PC-9 (cell line): ENCODE measurements around the gene INO80. TPM values are rescaled to one million over a fixed set of nuclear protein-coding genes. Genes with fewer than 3 reads are reported as not detected.

ENCODE experiments used
- BruUV-seq: library from RNA; stranded (reverse); fragments of 400-500 nt; replicated peaks from 2 replicates; lab custom pipeline; 2021; lab: Mats Ljungman, UMichigan
- CTCF ChIA-PET: fragments of 300-600 bp; sonication (Branson Sonifier 250); formaldehyde crosslinking; loops from one replicate; lab custom pipeline; 2022; ENCODE audit warnings: antibody characterized with exemption; lab: Charles Lee
- POLR2A ChIA-PET: fragments of 300-600 bp; sonication (Branson Sonifier 250); formaldehyde crosslinking; loops from one replicate; lab custom pipeline; 2022; ENCODE audit warnings: antibody characterized with exemption; ENCODE audit not compliant: unreplicated experiment; lab: Charles Lee
- DNase-seq, 2 experiments: peaks; one replicate each; pipeline versions ENCODE4 v3.0.0 to v3.0.0-alpha.2; 2015 to 2022; ENCODE audit warnings: mixed read lengths in 1 of 2
- H2AFZ ChIP-seq: fragments of 200-600 bp; sonication (generic); 2 replicates; pipeline ENCODE4 v1.8.1; 2017; ENCODE audit warnings: antibody characterized with exemption
- H3F3A ChIP-seq: fragments of 200-600 bp; sonication (generic); 2 replicates; pipeline ENCODE4 v1.8.1; 2017; ENCODE audit warnings: antibody characterized with exemption, mild to moderate bottlenecking, low read depth; ENCODE audit not compliant: insufficient read depth
- H3K27ac ChIP-seq: fragments of 200-600 bp; sonication (generic); 2 replicates; pipeline ENCODE4 v1.6.1; 2016; ENCODE audit warnings: mixed run types
- H3K27me3 ChIP-seq: fragments of 200-600 bp; sonication (generic); 2 replicates; pipeline ENCODE4 v1.6.1; 2016; ENCODE audit warnings: low read depth, mixed run types; ENCODE audit not compliant: insufficient read depth
- H3K36me3 ChIP-seq: fragments of 200-600 bp; sonication (generic); 2 replicates; pipeline ENCODE4 v1.6.1; 2016; ENCODE audit warnings: low read depth, mixed run types
- H3K4me1 ChIP-seq: fragments of 200-600 bp; sonication (generic); replicated peaks from 2 replicates; pipeline ENCODE4 v1.6.1; 2016; ENCODE audit warnings: mixed run types; ENCODE audit not compliant: insufficient read depth
- H3K4me2 ChIP-seq: fragments of 200-600 bp; sonication (generic); 2 replicates; pipeline ENCODE4 v1.6.1; 2017; ENCODE audit warnings: mixed run types
- H3K4me3 ChIP-seq: fragments of 200-600 bp; sonication (generic); 2 replicates; pipeline ENCODE4 v1.6.1; 2016; ENCODE audit warnings: mixed run types
- H3K79me2 ChIP-seq: fragments of 200-600 bp; sonication (generic); 2 replicates; pipeline ENCODE4 v1.6.1; 2017; ENCODE audit warnings: low read depth, mixed run types
- H3K9me2 ChIP-seq: fragments of 200-600 bp; sonication (generic); 2 replicates; pipeline ENCODE4 v1.8.1; 2017; ENCODE audit warnings: mild to moderate bottlenecking; ENCODE audit not compliant: insufficient read depth
- H3K9me3 ChIP-seq: fragments of 200-600 bp; sonication (generic); 2 replicates; pipeline ENCODE4 v1.8.1; 2016; ENCODE audit warnings: low read depth; ENCODE audit not compliant: insufficient read depth
- H4K20me1 ChIP-seq: fragments of 200-600 bp; sonication (generic); 2 replicates; pipeline ENCODE4 v1.8.1; 2017; ENCODE audit not compliant: insufficient read depth
- CTCF ChIP-seq: fragments of 200-600 bp; sonication (generic); conservative IDR thresholded peaks from 2 replicates; pipeline ENCODE4 v1.6.1; 2017; ENCODE audit warnings: mixed run types, antibody characterized with exemption, mild to moderate bottlenecking, moderate library complexity
- EZH2 ChIP-seq: fragments of 200-600 bp; sonication (generic); IDR thresholded peaks from 2 replicates; pipeline ENCODE4 v1.8.0; 2017; ENCODE audit warnings: antibody characterized with exemption, low read depth
- intact Hi-C: fragments of 100-400 bp; cut with micrococcal nuclease; formaldehyde crosslinking; loops from one replicate; pipeline ENCODE4 v1.10.0; 2022; ENCODE audit not compliant: unreplicated experiment
- total RNA-seq: library from RNA; stranded (reverse); gene quantifications from 2 replicates; pipeline ENCODE4 v1.2.3, GENCODE V29; 2021

Gene INO80
- total RNA-seq, 1 experiment from 2014 or later, result 18.8 TPM

- DNase-seq, result no peak
- intact Hi-C loops, result loop anchor here (10.0 kb wide), 1 partner anchor 168 kb away; no protein-coding TSS in a partner anchor
- BruUV-seq, result no TSS peak
Measured at GRCh38 chr15:41017066-41017735, 98.9 kb downstream of the INO80 start.

GRCh38 chr15:41013691-41014414 is 102.2 kb downstream of the INO80 start:
- no peaks in the 10 kb centered on the region for H3K79me2 ChIP-seq
- H3K27me3 ChIP-seq, result no peaks in the 10 kb centered on the region
- intact Hi-C loops, result loop anchor here (10.0 kb wide), 1 partner anchor 171 kb away; no protein-coding TSS in a partner anchor
- no TSS peak for BruUV-seq
- CTCF ChIA-PET, result no interaction called here
- POLR2A ChIA-PET, result interaction anchor here (0.7 kb wide), 2 partner anchors 46 to 140 kb away, joined by 3 read pairs; no protein-coding TSS in a partner anchor
- TF ChIP-seq CTCF, result no peak
- no peak for TF ChIP-seq EZH2
- H2AFZ ChIP-seq, result no peak overlapping the region
- DNase-seq, result no peak
- peaks cover 11% of the 10 kb centered on the region; the same call in 1 of the 2 replicates for H4K20me1 ChIP-seq
- no peaks in the 10 kb centered on the region for H3K9me2 ChIP-seq
- H3K4me2 ChIP-seq, result no peak overlapping the region
- H3F3A ChIP-seq, result peaks cover 21% of the 10 kb centered on the region; the same call in 1 of the 2 replicates
- no peak overlapping the region for H3K4me3 ChIP-seq
- no peak overlapping the region for H3K27ac ChIP-seq
- no peaks in the 10 kb centered on the region for H3K9me3 ChIP-seq
- peaks cover 3% of the 10 kb centered on the region; the same call in 1 of the 2 replicates for H3K36me3 ChIP-seq
- peaks cover 10% of the 10 kb centered on the region for H3K4me1 ChIP-seq

More at GRCh38 chr15:41017066-41017735, 98.9 kb downstream of the INO80 start:
- H3K9me2 ChIP-seq, result no peaks in the 10 kb centered on the region
- H3K36me3 ChIP-seq, result peaks cover 3% of the 10 kb centered on the region
- H3K9me3 ChIP-seq, result no peaks in the 10 kb centered on the region
- CTCF ChIA-PET, result interaction anchor here (0.6 to 2.2 kb wide), 3 partner anchors 89 to 192 kb away, joined by 10 to 12 read pairs (median 12); no protein-coding TSS in a partner anchor
- no peaks in the 10 kb centered on the region for H3K79me2 ChIP-seq
- H3K4me3 ChIP-seq, result no peak overlapping the region
- H3K4me1 ChIP-seq, result peaks cover 13% of the 10 kb centered on the region
- no peak overlapping the region for H3K4me2 ChIP-seq
- no peak for TF ChIP-seq EZH2
- no peak for TF ChIP-seq CTCF
- no peaks in the 10 kb centered on the region for H3K27me3 ChIP-seq
- peaks cover 11% of the 10 kb centered on the region; the same call in 1 of the 2 replicates for H4K20me1 ChIP-seq
- peaks cover 38% of the 10 kb centered on the region; the same call in 1 of the 2 replicates for H3F3A ChIP-seq
- H3K27ac ChIP-seq, result no peak overlapping the region
- no peak overlapping the region for H2AFZ ChIP-seq
- POLR2A ChIA-PET, result no interaction called here

GRCh38 chr15:41011055-41011815 is 104.8 kb downstream of the INO80 start:
- no peaks in the 10 kb centered on the region for H3K9me2 ChIP-seq
- peaks cover 3% of the 10 kb centered on the region; the same call in 1 of the 2 replicates for H3K36me3 ChIP-seq
- no peaks in the 10 kb centered on the region for H3K79me2 ChIP-seq
- H3K4me2 ChIP-seq, result no peak overlapping the region
- no peak overlapping the region for H3K27ac ChIP-seq
- no peaks in the 10 kb centered on the region for H4K20me1 ChIP-seq
- intact Hi-C loops, result loop anchor here (10.0 kb wide), 1 partner anchor 174 kb away; no protein-coding TSS in a partner anchor
- no peaks in the 10 kb centered on the region for H3K4me1 ChIP-seq
- H3K9me3 ChIP-seq, result no peaks in the 10 kb centered on the region
- DNase-seq, result no peak
- no TSS peak for BruUV-seq
- H2AFZ ChIP-seq, result no peak overlapping the region
- H3K27me3 ChIP-seq, result no peaks in the 10 kb centered on the region
- POLR2A ChIA-PET, result no interaction called here
- peaks cover 8% of the 10 kb centered on the region; the same call in 1 of the 2 replicates for H3F3A ChIP-seq
- no peak for TF ChIP-seq EZH2
- no peak for TF ChIP-seq CTCF
- CTCF ChIA-PET, result interaction anchor here (0.5 kb wide), 1 partner anchor 40 kb away, joined by 3 read pairs; no protein-coding TSS in a partner anchor
- H3K4me3 ChIP-seq, result no peak overlapping the region
